NCI-H510A (cell line): Measurements from ENCODE around the gene GLT1D1.

ENCODE experiments used
- DNase-seq: peaks from one replicate; lab custom pipeline; 2025; lab: John Stamatoyannopoulos, UW

Gene GLT1D1

DNA sequence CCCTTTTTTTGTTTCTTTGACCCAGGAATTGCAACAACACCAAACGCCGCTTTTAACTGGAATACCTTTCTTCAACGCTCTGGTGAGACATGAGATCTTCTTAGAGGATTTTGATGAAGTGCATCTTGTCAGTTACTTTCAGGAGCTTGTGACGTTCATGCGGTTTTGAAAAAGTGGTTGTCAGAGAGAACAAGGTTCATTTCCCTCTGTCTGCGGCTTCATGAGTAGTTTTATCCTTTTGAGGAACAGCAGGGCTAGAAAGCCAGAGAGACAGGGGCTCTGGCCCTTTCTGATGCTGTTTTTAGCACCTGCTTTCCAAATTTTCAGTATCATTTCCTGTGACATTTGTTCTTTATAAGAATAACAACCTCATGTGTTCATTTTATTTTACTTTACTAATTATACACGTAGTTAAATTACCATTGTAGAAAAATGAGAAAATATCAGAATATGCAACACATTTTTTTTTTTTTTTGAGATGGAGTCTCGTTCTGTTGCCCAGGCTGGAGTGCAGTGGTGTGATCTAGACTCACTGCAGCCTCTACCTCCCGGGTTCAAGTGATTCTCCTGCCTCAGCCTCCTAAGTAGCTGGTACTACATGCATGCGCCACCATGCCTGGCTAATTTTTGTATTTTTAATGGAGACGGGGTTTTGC, 61.8 kb downstream of the GLT1D1 start:
- no peak for DNase-seq

DNA sequence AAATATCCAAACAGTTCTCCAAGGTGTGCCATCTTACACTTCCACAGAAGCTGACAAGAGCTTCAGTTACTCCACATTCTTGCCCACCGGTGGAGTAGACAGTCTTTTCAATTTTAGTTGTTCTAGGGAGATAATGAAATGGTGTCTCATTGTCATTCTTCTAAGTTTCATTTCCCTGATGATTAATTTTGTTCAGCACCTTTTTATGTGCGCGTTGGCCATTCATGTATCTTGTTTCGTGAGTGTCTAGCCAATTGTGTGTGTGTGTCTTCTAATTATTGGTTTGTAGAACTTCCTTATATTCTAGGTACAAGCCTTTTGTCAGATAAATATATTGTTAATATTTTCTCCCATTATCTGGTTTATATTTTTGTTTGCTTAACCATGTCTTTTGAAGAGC, 63.1 kb downstream of the GLT1D1 start:
- no peak for DNase-seq

DNA sequence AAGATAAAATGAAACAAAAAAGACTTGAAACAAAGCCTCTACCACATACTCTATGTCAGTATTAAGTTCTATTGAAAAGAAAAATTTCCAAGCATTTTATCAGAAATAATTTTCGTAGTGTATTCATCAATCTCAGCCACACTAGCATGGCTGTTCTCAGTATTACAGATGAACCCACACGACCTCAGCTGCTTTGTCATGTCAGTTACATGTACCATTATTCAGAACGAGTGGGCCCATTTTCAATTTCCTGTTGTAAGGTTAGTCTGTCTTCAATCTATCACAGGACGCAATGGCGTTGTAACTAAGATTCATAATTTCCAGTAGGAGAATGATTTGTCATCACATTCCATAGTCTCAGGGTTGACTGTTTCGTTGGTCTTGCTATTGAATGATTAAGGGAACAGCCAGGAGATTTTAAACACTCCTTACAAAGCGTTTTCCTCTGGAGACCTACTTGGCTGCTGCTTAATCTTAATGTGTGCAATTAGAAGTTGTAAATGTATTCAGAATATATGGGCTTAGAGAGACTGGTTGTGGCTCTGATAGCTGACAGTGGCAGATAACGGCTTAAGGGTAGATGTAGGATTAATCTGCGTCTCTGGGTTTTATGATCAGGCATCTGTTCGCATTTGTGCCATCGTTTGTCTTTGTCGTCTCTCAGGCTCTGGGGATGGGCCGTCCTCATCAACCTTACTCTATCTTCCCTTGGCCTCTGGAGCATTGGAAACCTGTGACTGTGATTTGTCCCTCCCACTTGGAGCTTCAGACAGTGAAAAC, 65.4 kb downstream of the GLT1D1 start:
- DNase-seq, result no peak

DNA sequence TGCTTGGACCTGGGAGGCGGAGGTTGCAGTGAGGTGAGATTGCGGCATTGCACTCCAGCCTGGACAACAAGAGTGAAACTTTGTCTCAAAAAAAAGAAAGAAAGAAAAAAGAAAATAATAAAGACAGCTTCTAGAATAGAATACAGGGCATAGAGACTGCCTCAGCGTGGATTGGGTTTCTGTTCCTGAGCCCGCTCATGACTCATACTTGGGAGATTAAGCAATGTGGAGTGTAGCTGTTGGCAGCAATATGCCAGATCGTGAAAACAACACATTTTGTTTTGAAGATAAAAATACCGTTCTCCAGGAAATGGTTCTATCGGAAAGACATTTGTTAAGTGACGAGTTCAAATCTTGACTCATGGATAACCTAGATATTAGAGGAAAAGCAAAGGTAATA, 67.2 kb downstream of the GLT1D1 start:
- no peak for DNase-seq

DNA sequence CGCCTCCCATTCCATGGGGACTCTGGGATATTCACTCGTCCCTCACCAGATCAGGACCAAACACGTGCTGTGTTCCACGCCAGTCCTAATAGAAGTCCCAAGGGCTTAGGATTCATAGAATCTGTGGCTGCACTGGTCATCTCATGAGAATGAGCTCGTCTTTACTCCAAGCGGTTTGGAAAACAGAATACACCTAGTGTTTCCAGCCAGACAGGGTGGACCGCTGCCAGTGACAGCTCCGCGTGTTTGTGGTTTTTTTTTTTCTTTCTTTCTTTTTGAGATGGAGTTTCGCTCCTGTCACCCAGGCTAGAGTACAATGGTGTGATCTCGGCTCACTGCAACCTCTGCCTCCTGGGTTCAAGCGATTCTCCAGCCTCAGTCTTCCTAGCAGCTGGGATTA, 75.1 kb downstream of the GLT1D1 start:
- no peak for DNase-seq

DNA sequence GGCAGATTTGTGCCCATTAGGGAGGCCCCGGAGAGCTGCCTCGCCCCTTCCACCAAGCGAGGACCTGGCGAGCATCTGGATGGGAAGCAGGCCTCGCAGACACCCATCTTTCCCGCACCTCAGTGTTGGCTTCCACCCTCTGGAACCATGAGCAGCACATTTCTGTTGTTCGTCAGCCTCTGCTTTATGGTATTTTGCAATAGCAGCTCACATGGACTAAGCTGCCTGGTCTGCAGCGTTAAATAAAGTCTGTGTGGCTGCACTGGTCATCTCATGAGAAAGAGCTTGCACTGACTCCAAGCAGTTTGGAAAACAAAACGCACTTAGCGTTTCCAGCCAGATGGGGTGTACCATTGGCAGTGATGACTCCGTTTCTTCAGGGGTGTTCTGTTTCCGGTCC, 75.8 kb downstream of the GLT1D1 start:
- no peak for DNase-seq

DNA sequence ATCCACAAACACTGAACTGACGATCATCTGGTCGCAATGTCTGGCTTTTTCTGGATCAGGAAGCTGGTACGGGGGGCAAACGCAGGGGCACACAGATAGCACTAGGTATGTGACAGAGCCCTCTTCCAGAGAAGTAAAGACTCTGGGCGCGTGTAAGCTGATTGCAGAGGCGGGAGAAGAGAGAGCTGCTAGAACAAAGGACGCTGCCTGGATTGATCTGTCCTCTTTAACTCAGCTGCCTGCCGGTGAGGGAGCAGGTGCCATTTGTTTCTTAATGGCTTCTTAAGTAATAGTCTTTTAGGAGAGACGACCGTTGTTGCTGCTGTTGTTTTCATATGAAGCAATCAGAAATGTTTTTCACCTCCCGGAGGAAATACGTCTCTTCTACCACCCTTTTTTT, 77.3 kb downstream of the GLT1D1 start:
- peak; percentile 64 for DNase-seq

DNA sequence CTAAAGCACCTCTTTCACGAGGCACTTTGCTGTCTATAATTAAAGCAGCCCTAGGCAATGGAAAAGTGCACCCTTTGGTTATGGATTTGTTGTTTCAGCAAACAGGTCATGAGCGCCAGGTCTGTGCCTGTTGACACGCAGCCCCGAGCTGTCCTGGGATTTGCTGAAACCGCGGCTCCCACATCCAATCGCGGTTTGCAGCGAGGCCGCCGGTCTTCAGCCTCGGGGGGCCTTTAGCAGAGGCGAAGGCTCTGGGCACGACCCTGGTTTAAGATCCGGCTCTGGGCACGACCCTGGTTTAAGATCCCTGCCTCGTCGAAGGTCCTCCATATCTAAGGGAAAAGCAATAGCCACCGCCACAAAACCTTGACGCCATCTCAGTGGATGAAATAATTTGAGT, 79.2 kb downstream of the GLT1D1 start:
- no peak for DNase-seq

DNA sequence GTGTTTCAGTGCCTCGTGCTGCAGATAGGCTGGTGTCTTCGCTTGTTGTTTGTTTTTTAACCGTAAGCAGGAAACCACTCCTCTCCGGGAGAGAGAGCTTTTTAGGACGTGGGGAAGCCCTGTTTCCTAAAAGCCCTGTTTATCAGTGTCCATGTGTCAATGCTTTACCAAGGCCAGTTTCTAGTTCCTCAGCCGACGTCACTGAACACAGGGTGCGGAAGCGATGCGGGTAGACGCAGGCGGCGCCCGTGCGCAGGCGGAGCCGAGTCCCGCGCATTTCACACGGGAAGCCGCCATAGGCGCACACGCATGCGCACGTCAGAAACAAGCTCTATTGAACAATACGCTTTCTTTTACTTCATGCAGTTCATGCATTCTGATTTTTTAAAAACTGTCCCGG, 79.8 kb downstream of the GLT1D1 start:
- DNase-seq, result no peak

DNA sequence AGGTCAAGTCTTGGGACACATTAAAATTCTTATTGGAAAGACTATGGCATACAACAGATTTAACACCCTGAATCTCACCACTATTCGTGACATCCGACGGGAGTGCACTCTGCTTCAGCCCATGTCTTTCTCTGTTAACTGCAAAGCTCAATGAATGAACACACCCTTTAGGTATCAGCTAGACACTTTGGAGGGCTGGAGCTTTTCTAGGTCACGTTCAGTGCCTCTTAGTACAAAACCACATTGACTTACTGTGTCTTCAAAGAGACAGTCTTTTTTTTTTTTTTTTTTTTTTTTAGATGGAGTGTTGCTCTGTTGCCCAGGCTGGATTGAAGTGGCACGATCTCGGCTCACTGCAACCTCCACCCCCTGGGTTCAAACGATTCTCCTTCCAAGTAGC, 80.6 kb downstream of the GLT1D1 start:
- no peak for DNase-seq

DNA sequence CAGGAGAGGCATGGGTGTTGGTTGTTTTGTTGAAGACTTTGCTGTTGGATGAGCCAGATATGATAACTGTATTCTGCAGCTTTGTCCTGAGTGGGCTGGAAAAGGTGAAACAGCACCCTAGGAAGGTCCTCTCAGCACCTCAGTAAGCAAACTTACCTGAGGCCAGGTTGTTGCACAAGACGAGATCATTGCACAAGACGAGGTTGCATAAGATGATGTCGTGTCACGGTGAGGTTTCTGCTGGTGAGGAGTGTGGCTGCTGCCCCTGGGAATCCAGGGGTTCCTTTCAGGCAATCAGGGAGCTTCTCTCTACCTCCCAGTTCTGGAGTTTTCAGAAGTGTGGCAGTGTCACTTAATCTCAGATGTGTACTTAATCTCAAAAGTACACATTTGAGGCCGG, 85.6 kb downstream of the GLT1D1 start:
- DNase-seq, result no peak

DNA sequence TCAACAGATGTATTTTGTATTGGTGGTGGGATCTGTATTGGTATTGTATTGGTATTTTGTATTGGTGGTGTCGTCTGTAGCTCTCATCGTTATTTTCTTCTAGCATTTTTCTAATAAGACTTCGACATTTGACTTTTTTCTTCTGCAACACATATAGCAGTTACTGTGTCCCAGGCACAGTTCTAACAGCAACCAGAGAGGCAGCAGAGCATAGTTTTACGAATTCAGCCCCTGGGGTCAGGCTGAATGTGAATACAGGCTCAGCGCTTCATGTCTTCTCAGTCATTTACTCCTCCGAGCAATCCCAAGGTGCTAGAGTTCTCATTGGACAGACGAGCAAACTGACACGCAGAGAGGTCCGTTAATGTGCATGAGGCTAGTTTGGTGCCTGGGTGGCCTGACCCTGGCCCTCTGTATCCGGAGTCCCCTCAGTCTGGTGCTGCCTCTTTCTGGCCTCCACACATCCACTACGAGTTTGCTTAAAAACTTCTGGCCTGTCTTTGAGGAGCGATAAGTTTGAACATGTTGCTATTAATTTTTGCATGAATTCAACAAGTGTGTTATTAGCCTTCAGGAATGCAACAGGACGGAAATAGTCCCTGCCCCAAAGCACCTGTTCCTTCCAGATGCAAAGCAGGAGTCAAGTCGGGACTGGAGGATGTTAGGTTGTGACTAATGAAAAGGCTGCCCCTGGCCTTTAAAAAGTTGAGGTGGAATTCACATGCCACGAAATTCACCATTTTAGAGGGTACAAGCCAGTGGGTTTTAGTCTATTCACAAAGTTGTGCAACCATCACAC, 87.0 kb downstream of the GLT1D1 start:
- DNase-seq, result no peak

DNA sequence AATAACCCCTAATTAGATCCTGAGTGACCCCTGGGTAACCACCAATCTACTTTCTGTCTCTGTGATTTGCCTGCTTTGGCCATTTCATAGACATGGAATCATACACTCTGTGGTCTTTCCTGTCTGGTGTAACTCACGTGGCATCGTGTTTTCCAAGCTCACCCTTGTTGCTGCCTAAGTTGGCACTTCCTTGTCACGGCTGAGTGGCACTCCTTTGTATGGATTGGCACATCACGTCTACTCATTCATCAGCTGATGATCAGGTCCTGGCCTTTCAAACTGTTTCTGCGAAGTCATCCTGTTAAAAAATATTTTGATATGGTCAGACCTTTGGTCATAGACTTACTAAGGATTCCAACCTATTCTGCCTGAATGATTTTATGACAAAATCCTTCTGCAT, 87.7 kb downstream of the GLT1D1 start:
- peak; percentile 66 for DNase-seq

DNA sequence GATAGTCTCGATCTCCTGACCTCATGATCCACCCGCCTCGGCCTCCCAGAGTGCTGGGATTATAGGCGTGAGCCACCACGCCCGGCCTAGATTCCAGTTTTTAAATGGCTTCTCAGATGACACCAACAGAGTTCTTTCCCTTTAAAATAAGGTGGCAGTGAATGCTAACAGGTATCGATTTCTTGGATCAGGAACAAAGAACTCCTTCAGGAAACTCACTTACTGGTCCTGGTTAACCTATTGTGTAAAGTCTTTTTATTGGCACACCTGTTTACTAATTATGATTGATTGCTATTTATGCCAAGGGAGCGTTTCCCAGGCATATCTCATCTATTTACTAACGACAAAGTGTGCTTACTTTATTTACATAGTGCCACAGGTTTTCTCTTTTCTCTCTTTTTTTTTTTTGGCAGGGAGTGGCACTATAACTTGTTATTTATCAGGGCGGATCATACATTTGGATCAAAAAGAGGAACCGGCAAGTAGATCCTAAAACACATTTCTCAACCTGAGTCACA, 89.7 kb downstream of the GLT1D1 start:
- DNase-seq, result peak; percentile 61

DNA sequence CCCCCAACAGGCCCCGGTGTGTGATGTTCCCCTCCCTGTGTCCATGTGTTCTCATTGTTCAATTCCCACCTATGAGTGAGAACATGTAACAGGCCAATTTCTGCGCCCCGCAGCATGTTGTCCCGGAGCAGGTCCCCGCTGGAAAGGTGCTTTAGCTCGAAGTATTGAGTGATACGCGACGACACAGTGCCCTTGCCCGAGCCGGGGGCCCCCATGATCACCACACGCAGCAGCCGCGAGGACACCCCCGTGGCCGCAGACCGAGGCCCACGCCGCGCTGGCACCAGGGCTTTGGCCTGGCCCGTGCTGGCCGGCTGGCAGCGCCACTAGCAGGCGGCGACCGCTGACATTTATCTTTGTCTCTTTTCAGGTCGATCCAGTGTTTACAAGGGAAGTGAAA, 91.7 kb downstream of the GLT1D1 start:
- no peak for DNase-seq

DNA sequence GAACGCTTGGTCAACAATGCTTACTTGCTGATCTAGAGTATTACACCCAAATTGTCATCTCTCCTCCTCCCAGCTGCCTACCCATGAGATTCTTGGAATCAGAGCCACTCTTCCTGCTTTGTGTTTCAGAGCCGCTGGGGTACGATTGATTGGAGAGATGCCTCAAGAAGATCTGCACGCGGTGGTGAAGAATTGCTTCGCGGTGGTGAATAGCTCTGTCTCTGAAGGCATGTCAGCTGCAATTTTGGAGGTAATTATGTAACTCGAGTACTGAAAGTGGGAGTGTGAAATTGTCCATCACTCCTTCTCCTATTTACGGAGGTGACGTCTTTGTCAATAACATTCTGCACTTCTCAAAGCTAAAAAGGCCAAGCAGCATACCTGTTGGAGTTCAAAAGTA, 93.9 kb downstream of the GLT1D1 start:
- DNase-seq, result no peak

DNA sequence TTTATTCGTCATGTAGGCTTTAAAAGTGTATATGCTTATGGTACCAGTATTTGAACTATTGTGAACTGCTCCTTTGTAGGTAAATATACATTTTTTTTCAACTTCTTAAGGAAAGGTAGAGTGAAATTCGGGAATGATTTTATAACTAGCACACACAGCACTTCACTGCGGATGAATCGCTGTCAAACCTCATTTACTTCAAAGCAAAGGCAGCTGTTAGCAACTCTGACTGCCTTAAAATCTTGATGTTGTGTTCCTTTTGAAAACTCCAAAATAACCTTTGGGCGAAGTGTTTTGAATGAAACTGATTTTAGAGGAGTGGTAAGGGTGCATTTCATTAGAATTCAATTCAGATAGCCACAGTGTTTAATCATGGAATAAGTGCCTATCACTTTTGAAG, 95.8 kb downstream of the GLT1D1 start:
- no peak for DNase-seq

DNA sequence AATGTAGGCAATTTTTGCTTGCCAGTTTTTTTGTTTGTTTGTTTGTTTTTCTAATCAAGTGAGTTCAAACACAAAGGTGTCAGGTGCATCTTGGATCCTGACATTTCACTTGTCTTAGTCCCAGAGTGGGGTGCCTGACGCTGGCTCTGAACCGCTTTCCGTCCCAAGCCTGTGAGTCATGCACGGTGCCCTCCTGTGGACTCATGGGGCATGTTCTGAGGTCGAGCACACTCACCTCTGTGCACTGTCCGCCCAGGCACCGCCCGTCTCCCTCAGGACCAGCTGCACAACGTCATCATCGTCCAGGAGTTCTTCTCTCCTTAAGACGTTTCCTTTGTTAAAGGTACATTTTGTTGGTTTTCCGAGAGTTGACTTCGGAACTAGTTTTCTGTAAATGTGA, 98.2 kb downstream of the GLT1D1 start:
- DNase-seq, result no peak

DNA sequence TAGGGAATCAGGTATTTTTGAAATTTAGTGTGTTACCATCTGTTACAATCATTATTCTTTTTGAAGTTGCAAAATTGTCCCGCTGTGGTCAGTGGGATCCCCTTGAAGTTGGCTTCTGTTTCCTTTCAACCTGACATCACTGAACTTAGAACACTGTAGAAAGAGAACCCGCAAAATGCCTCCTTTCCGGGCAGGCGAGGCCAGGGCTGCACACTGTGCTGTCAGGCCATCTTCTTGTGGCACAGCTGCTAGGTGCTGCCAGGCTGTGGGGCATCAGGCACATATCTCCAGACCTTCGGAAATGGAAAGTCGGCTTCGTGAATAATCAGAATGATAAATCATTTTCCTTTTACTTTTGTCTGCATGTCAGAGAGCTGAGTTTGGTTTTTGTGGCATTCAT, 103.5 kb downstream of the GLT1D1 start:
- no peak for DNase-seq

DNA sequence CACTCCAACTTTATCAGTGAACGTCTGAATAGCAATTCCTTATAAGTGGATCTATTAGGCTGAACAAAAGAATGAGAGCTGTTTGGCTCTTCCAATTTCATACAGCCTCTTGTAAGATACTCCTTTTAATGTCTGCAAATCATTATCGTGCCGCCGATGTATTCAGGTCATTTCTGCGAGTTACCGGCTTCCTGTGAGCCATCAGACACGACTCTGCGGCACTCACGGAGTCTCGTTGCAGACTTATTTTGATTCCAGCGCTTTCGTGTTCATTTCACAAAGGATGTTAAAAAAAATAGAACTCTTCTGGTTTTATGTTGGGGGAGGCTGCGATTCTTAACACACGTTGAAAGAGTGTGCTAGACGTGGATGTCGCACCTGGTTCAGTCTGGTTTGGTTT, 106.6 kb downstream of the GLT1D1 start:
- DNase-seq, result no peak

DNA sequence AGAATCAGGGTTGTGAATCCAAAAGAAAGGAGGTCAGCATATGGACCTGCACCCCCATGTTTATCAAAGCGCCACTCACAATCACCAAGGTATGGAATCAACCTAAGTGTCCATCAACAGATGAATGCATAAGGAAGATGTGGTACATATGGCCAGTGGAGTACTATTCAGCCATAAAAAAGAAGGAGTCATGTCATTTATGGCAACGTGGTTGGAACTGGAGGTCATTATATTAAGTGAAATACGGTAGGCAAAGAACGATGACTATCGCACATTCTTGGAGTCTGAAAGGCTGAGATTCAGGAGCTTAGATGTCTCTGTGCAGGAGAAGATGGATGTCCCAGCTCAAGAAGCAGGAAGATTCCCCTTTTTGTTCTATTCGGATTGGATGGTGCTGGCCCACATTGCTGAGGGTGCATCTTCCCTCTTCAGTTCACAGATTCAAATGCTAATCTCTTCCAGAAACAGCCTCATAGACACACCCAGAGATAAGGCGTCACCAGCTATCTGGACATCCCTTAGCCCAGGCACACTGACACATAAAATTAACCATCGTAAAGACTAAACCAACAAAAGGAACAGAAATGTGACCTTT, 108.1 kb downstream of the GLT1D1 start:
- DNase-seq, result no peak

DNA sequence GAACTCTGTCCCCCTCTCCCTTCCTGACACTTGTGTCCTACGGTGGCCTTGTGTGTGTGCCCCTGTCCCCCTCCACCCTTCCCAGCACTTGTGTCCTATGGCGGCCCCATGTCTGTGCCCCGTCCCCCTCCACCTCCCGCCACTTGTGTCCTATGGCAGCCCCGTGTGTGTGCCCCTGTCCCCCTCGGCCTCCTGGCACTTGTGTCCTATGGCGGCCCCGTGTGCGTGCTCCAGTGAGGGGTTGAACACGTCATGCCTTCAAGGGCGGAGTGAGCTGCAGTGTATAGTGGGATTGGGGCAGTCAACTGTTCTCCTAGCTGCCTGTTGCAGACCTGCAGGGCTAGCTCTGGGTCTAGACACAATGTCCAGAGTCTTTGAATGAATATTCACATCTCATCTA, 108.7 kb downstream of the GLT1D1 start:
- DNase-seq, result no peak
